Activated T-cell treated with anti-CD3 and anti-CD28 coated beads, Interleukin-2, amount 50 U/mL, for 4 hours (primary cell): ENCODE data around the gene MMRN1. TPM values are rescaled to one million over a fixed set of nuclear protein-coding genes. Genes with fewer than 3 reads are reported as not detected.
"Not testable (repeated sequence)": the region's sequence is repeated elsewhere in the genome, so short reads cannot be mapped to it uniquely, and the experiment has no call there.

Experiments
- ATAC-seq, 2 donors: fragments of 200-7000 bp; cut with Tn5 transposase; one replicate each; pipeline ENCODE4 v1.10.0; 2021
- DNase-seq: peaks from one replicate; pipeline ENCODE4 v3.0.0-alpha.2; 2020
- H3K27me3 Mint-ChIP-seq: one replicate; pipeline ENCODE4 v1.8.0; 2021; ENCODE audit warnings: low read depth, mixed read lengths
- H3K36me3 Mint-ChIP-seq: one replicate; pipeline ENCODE4 v1.8.0; 2022; ENCODE audit warnings: mixed read lengths; ENCODE audit not compliant: insufficient read depth
- H3K4me1 Mint-ChIP-seq: one replicate; pipeline ENCODE4 v1.8.0; 2021; ENCODE audit warnings: low read depth, mixed read lengths
- H3K4me3 Mint-ChIP-seq: one replicate; pipeline ENCODE4 v1.8.0; 2021; ENCODE audit warnings: mild to moderate bottlenecking, moderate library complexity, mixed read lengths
- H3K9me3 Mint-ChIP-seq: one replicate; pipeline ENCODE4 v1.8.0; 2021; ENCODE audit warnings: mixed read lengths
- total RNA-seq, 3 donors: library from RNA; stranded (reverse); gene quantifications; one replicate each; pipeline ENCODE4 v1.2.1, GENCODE V29; 2021

The MMRN1 gene
- total RNA-seq, 3 donors from 2014 or later = 0.18 to 0.23 (median 0.19) TPM

GRCh38 chr4:89899152-89899551, 4.5 kb downstream of the MMRN1 start:
- Mint-ChIP-seq H3K27me3 (no peaks in the 10 kb centered on the region), H3K4me1 (peaks cover 16% of the 10 kb centered on the region), H3K9me3 (no peaks in the 10 kb centered on the region), H3K4me3 (no peak overlapping the region), H3K36me3 (no peaks in the 10 kb centered on the region)
- ATAC-seq (no peak), DNase-seq (no peak)

- no peak for ATAC-seq
- Mint-ChIP-seq H3K27me3 (no peaks in the 10 kb centered on the region), H3K9me3 (no peaks in the 10 kb centered on the region), H3K4me3 (no peak overlapping the region), H3K4me1 (peaks cover 10% of the 10 kb centered on the region), H3K36me3 (no peaks in the 10 kb centered on the region)
- no peak for DNase-seq
Measured at GRCh38 chr4:89899854-89900253, 5.2 kb downstream of the MMRN1 start.

- not testable (repeated sequence) for H3K36me3 Mint-ChIP-seq, H3K9me3 Mint-ChIP-seq, H3K4me1 Mint-ChIP-seq, H3K4me3 Mint-ChIP-seq, H3K27me3 Mint-ChIP-seq
- DNase-seq (peak; percentile 28), ATAC-seq (peak; percentile 81 to 84)
Measured at GRCh38 chr4:89901808-89902431, 7.3 kb downstream of the MMRN1 start.

GRCh38 chr4:89904524-89904923, 9.9 kb downstream of the MMRN1 start:
- no peaks in the 10 kb centered on the region for H3K27me3 Mint-ChIP-seq
- DNase-seq = no peak
- H3K9me3 Mint-ChIP-seq = no peaks in the 10 kb centered on the region
- ATAC-seq = no peak
- no peaks in the 10 kb centered on the region for H3K4me1 Mint-ChIP-seq
- H3K36me3 Mint-ChIP-seq = no peaks in the 10 kb centered on the region
- H3K4me3 Mint-ChIP-seq = no peak overlapping the region

- no peak for DNase-seq
- H3K36me3 Mint-ChIP-seq = no peaks in the 10 kb centered on the region
- ATAC-seq = no peak
- H3K4me3 Mint-ChIP-seq = no peak overlapping the region
- H3K27me3 Mint-ChIP-seq = no peaks in the 10 kb centered on the region
- no peaks in the 10 kb centered on the region for H3K4me1 Mint-ChIP-seq
- no peaks in the 10 kb centered on the region for H3K9me3 Mint-ChIP-seq
Measured at GRCh38 chr4:89906316-89906715, 11.7 kb downstream of the MMRN1 start.

- ATAC-seq (peak; percentile 30 to 62), DNase-seq (no peak)
- no peaks in the 10 kb centered on the region for H3K9me3 Mint-ChIP-seq
- H3K36me3 Mint-ChIP-seq = no peaks in the 10 kb centered on the region
- H3K27me3 Mint-ChIP-seq = no peaks in the 10 kb centered on the region
- no peaks in the 10 kb centered on the region for H3K4me1 Mint-ChIP-seq
- no peak overlapping the region for H3K4me3 Mint-ChIP-seq
Measured at GRCh38 chr4:89906777-89907521, 12.3 kb downstream of the MMRN1 start.

GRCh38 chr4:89909889-89910288, 15.2 kb downstream of the MMRN1 start:
- DNase-seq = no peak
- no peaks in the 10 kb centered on the region for H3K27me3 Mint-ChIP-seq
- ATAC-seq = no peak
- H3K4me1 Mint-ChIP-seq = no peaks in the 10 kb centered on the region
- no peaks in the 10 kb centered on the region for H3K36me3 Mint-ChIP-seq
- no peaks in the 10 kb centered on the region for H3K9me3 Mint-ChIP-seq
- no peak overlapping the region for H3K4me3 Mint-ChIP-seq

GRCh38 chr4:89913623-89914022, 19.0 kb downstream of the MMRN1 start:
- DNase-seq (no peak), ATAC-seq (no peak)
- Mint-ChIP-seq H3K27me3 (no peaks in the 10 kb centered on the region), H3K4me1 (no peaks in the 10 kb centered on the region), H3K4me3 (no peak overlapping the region), H3K9me3 (no peaks in the 10 kb centered on the region), H3K36me3 (no peaks in the 10 kb centered on the region)

GRCh38 chr4:89914609-89915550, 20.2 kb downstream of the MMRN1 start:
- H3K27me3 Mint-ChIP-seq = no peaks in the 10 kb centered on the region
- DNase-seq = no peak
- no peak overlapping the region for H3K4me3 Mint-ChIP-seq
- no peaks in the 10 kb centered on the region for H3K4me1 Mint-ChIP-seq
- ATAC-seq = no peak
- no peaks in the 10 kb centered on the region for H3K9me3 Mint-ChIP-seq
- no peaks in the 10 kb centered on the region for H3K36me3 Mint-ChIP-seq

GRCh38 chr4:89915937-89916336, 21.3 kb downstream of the MMRN1 start:
- ATAC-seq (no peak), DNase-seq (no peak)
- H3K9me3 Mint-ChIP-seq = no peaks in the 10 kb centered on the region
- H3K4me1 Mint-ChIP-seq = no peaks in the 10 kb centered on the region
- no peaks in the 10 kb centered on the region for H3K27me3 Mint-ChIP-seq
- no peak overlapping the region for H3K4me3 Mint-ChIP-seq
- H3K36me3 Mint-ChIP-seq = no peaks in the 10 kb centered on the region

GRCh38 chr4:89922848-89923416, 28.3 kb downstream of the MMRN1 start:
- ATAC-seq (no peak), DNase-seq (no peak)
- Mint-ChIP-seq H3K36me3 (no peaks in the 10 kb centered on the region), H3K27me3 (peaks cover 4% of the 10 kb centered on the region), H3K4me3 (no peak overlapping the region), H3K9me3 (no peaks in the 10 kb centered on the region), H3K4me1 (no peaks in the 10 kb centered on the region)

- no peaks in the 10 kb centered on the region for H3K27me3 Mint-ChIP-seq
- H3K36me3 Mint-ChIP-seq = no peaks in the 10 kb centered on the region
- ATAC-seq (no peak), DNase-seq (no peak)
- H3K4me1 Mint-ChIP-seq = peaks cover 14% of the 10 kb centered on the region
- H3K4me3 Mint-ChIP-seq = no peak overlapping the region
- peaks cover 6% of the 10 kb centered on the region for H3K9me3 Mint-ChIP-seq
Measured at GRCh38 chr4:89928838-89929237, 34.2 kb downstream of the MMRN1 start.

GRCh38 chr4:89929425-89930159, 34.9 kb downstream of the MMRN1 start:
- DNase-seq (no peak), ATAC-seq (peak; percentile 38 to 57)
- Mint-ChIP-seq H3K27me3 (no peaks in the 10 kb centered on the region), H3K36me3 (no peaks in the 10 kb centered on the region), H3K4me1 (peaks cover 14% of the 10 kb centered on the region), H3K9me3 (peaks cover 6% of the 10 kb centered on the region), H3K4me3 (peak overlapping the region; percentile 39)

- no peaks in the 10 kb centered on the region for H3K4me1 Mint-ChIP-seq
- no peaks in the 10 kb centered on the region for H3K9me3 Mint-ChIP-seq
- peaks cover 2% of the 10 kb centered on the region for H3K27me3 Mint-ChIP-seq
- no peak overlapping the region for H3K4me3 Mint-ChIP-seq
- no peaks in the 10 kb centered on the region for H3K36me3 Mint-ChIP-seq
- ATAC-seq (no peak), DNase-seq (no peak)
Measured at GRCh38 chr4:89939546-89939945, 44.9 kb downstream of the MMRN1 start.
